Uterus (tissue), 2 donors: ENCODE data around the gene NT5DC3.

Experiments
- CTCF ChIP-seq, 4 experiments: fragments of 200-600 bp in 2 of 4; fragments of 450-650 bp in 2 of 4; sonication (generic) in 2 of 4; IDR thresholded peaks; one replicate each; pipeline ENCODE4 v1.5.1; 2016 to 2019; ENCODE audit warnings: antibody characterized with exemption in 4 of 4, mild to moderate bottlenecking in 2 of 4, moderate library complexity in 1 of 4
- POLR2A ChIP-seq, 2 donors: fragments of 450-650 bp; IDR thresholded peaks; one replicate each; pipeline ENCODE4 v1.6.1; 2016; ENCODE audit warnings: antibody characterized with exemption in 2 of 2, mild to moderate bottlenecking in 1 of 2, moderate library complexity in 1 of 2

GRCh38 chr12:103736572-103736971 is 104.5 kb downstream of the NT5DC3 start:
- TF ChIP-seq CTCF (IDR thresholded peaks at IDR 0.05) = no peak
- TF ChIP-seq POLR2A (IDR thresholded peaks at IDR 0.05) = no peak
